PC-3 (cell line): ENCODE measurements around the gene EGFL7. TPM values are rescaled to one million over a fixed set of nuclear protein-coding genes. Genes with fewer than 3 reads are reported as not detected.
A peak's percentile ranks its signal among the peaks of the same experiment; 100 is the strongest.

Experiments used
- ATAC-seq: fragments of 200-7000 bp; cut with Tn5 transposase; 2 replicates; pipeline ENCODE4 v1.9.1; 2020; ENCODE audit warnings: mild to moderate bottlenecking, moderate library complexity
- BruUV-seq: library from RNA; stranded (reverse); fragments of 400-500 nt; replicated peaks from 2 replicates; lab custom pipeline; 2021; lab: Mats Ljungman, UMichigan
- CTCF ChIA-PET: fragments of 300-600 bp; sonication (Branson Sonifier 250); formaldehyde crosslinking; loops from one replicate; lab custom pipeline; 2022; ENCODE audit warnings: antibody characterized with exemption; lab: Charles Lee
- POLR2A ChIA-PET: fragments of 300-600 bp; sonication (Branson Sonifier 250); formaldehyde crosslinking; loops from one replicate; lab custom pipeline; 2022; ENCODE audit warnings: antibody characterized with exemption; ENCODE audit not compliant: unreplicated experiment; lab: Charles Lee
- DNase-seq: peaks from one replicate; pipeline ENCODE4 v3.0.0-alpha.2; 2015
- H2AFZ ChIP-seq: fragments of 300-600 bp; sonication (generic); 2 replicates; pipeline ENCODE4 v1.6.0; 2016; ENCODE audit warnings: antibody characterized with exemption, low read length
- H3F3A ChIP-seq: fragments of 300-600 bp; sonication (generic); one replicate; pipeline ENCODE4 v1.6.0; 2017; ENCODE audit warnings: antibody characterized with exemption, low read length, control low read depth, mild to moderate bottlenecking; ENCODE audit not compliant: unreplicated experiment
- H3K27ac ChIP-seq: fragments of 300-600 bp; sonication (generic); 2 replicates; pipeline ENCODE4 v1.5.1; 2016; ENCODE audit warnings: mild to moderate bottlenecking, low read length
- H3K27me3 ChIP-seq: fragments of 300-600 bp; sonication (generic); 2 replicates; pipeline ENCODE4 v1.6.1; 2016; ENCODE audit warnings: low read length, mixed read lengths
- H3K36me3 ChIP-seq: fragments of 300-600 bp; sonication (generic); 2 replicates; pipeline ENCODE4 v1.6.1; 2016; ENCODE audit warnings: low read depth, mixed run types, low read length, mixed read lengths
- H3K4me1 ChIP-seq: fragments of 300-600 bp; sonication (generic); 2 replicates; pipeline ENCODE4 v1.5.1; 2016; ENCODE audit warnings: low read length; ENCODE audit not compliant: insufficient read depth
- H3K4me2 ChIP-seq: fragments of 300-600 bp; sonication (generic); 2 replicates; pipeline ENCODE4 v1.6.0; 2016; ENCODE audit warnings: low read length
- H3K4me3 ChIP-seq: fragments of 300-600 bp; sonication (generic); 2 replicates; pipeline ENCODE4 v1.5.1; 2016; ENCODE audit warnings: mild to moderate bottlenecking, low read length, mixed read lengths
- H3K79me2 ChIP-seq: fragments of 300-600 bp; sonication (generic); 2 replicates; pipeline ENCODE4 v1.6.1; 2017; ENCODE audit warnings: low read length, mixed read lengths
- H3K9ac ChIP-seq: fragments of 300-600 bp; sonication (generic); 2 replicates; pipeline ENCODE4 v1.6.0; 2016; ENCODE audit warnings: mild to moderate bottlenecking, low read length
- H3K9me2 ChIP-seq: fragments of 300-600 bp; sonication (generic); replicated peaks from 2 replicates; pipeline ENCODE4 v1.6.1; 2016; ENCODE audit warnings: mixed run types, low read length, mixed read lengths
- H3K9me3 ChIP-seq: fragments of 300-600 bp; sonication (generic); 2 replicates; pipeline ENCODE4 v1.6.1; 2016; ENCODE audit warnings: low read length, mixed read lengths
- H4K20me1 ChIP-seq: fragments of 300-600 bp; sonication (generic); 2 replicates; pipeline ENCODE4 v1.6.1; 2016; ENCODE audit warnings: low read length, mixed read lengths
- EZH2 ChIP-seq: fragments of 300-600 bp; sonication (generic); IDR thresholded peaks from one replicate; pipeline ENCODE4 v1.6.1; 2017; ENCODE audit warnings: antibody characterized with exemption, mild to moderate bottlenecking, low read length; ENCODE audit not compliant: unreplicated experiment
- EZH2phosphoT487 ChIP-seq: fragments of 300-600 bp; sonication (generic); IDR thresholded peaks from 2 replicates; pipeline ENCODE4 v1.6.1; 2018; ENCODE audit warnings: mild to moderate bottlenecking, antibody characterized with exemption, low read length, borderline replicate concordance
- intact Hi-C: fragments of 100-400 bp; cut with micrococcal nuclease; formaldehyde crosslinking; loops from 2 replicates; pipeline ENCODE4 v1.9.0; 2023
- total RNA-seq: library from RNA; depleted of rRNA; stranded (reverse); fragments of >200 nt; gene quantifications from 2 replicates; pipeline ENCODE4 v1.2.3, GENCODE V29; 2014
- TF ChIP-seq, protein P1 (sequence below): fragments of 300-600 bp; sonication (generic); conservative IDR thresholded peaks from 2 replicates; pipeline ENCODE4 v1.5.1; 2017; ENCODE audit warnings: antibody characterized with exemption, low read depth, mild to moderate bottlenecking, low read length

Gene EGFL7
- total RNA-seq, 1 experiment from 2014 or later: 23.1 TPM

DNA sequence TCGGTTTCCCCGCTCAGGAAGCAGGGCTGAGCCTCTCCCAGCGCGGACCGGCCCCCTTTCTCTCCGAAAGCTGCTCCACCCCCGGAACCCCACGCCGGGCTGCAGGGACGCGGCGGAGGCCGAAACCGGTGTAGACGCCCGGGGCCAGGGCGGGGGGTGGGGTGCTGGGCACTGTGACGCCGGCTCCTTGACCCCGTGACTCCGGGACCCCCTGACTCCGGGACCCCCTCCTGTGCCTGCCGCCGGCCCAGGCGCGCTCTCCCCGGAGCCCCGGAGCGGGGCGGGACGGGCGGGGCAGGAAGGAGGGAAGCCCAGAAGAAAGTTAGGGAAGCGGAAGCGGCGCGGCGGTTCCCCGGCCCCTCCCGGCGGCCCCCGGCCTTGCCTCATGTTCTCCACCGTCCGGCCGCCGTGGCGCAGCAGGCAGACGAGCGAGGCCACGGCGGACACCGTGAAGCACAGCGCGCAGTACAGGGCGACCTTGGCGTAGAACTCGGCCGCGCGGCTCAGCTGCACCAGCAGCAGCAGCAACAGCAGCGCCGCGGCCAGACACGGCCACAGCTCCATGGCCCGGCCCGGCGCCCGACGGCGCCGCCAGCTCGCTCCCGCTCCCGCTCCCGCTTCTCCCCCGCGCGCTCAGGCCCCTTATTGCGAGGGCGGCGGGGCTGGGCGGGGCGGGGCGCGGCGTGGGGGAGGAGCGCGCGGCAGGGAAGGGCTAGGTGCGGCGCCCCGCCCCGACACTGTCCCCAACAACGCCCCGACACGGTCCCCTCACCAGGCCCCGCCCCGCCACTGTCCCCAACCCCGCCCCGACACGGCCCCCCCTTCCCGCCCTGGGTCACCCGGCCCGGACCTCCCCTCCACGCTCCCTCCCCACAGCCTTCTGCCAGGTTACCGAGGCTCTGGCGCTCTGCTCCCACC is 24.3 kb downstream of the EGFL7 start, which contains the start of gene AGPAT2:
AGPAT2 (minus strand) TSS at position 664 of the 918 bp plus-strand sequence; CDS start at position 564, 100 bp downstream.
- CTCF ChIA-PET: no interaction called here
- Histone ChIP-seq H3K79me2 (peaks cover 31% of the 10 kb centered on the region), H3K27me3 (no peaks in the 10 kb centered on the region), H3K4me2 (peak within 1 kb of the TSS; percentile 96), H3K27ac (peak within 1 kb of the TSS; percentile 43; the same call in 1 of the 2 replicates), H4K20me1 (0 out of 2 replicates have a peak, but pooled peaks cover 5% of the 10 kb centered on the region), H3K4me3 (peak within 1 kb of the TSS; percentile 83), H2AFZ (peak within 1 kb of the TSS; percentile 72), H3F3A (no peaks in the 10 kb centered on the region), H3K4me1 (peaks cover 17% of the 10 kb centered on the region), H3K36me3 (no peaks in the 10 kb centered on the region), H3K9me3 (no peaks in the 10 kb centered on the region), H3K9ac (peak within 1 kb of the TSS; percentile 84), H3K9me2 (no peaks in the 10 kb centered on the region)
- TSS peak; percentile 45 for BruUV-seq
- TF ChIP-seq EZH2: no peak
- TF ChIP-seq, protein P1, sequence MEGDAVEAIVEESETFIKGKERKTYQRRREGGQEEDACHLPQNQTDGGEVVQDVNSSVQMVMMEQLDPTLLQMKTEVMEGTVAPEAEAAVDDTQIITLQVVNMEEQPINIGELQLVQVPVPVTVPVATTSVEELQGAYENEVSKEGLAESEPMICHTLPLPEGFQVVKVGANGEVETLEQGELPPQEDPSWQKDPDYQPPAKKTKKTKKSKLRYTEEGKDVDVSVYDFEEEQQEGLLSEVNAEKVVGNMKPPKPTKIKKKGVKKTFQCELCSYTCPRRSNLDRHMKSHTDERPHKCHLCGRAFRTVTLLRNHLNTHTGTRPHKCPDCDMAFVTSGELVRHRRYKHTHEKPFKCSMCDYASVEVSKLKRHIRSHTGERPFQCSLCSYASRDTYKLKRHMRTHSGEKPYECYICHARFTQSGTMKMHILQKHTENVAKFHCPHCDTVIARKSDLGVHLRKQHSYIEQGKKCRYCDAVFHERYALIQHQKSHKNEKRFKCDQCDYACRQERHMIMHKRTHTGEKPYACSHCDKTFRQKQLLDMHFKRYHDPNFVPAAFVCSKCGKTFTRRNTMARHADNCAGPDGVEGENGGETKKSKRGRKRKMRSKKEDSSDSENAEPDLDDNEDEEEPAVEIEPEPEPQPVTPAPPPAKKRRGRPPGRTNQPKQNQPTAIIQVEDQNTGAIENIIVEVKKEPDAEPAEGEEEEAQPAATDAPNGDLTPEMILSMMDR: no peak
- no peak for TF ChIP-seq EZH2phosphoT487
- ATAC-seq (peak; percentile 84), DNase-seq (peak; percentile 58)
- POLR2A ChIA-PET: interaction anchor here (0.6 kb wide), 1 partner anchor 61 kb away, joined by 3 read pairs; no protein-coding TSS in a partner anchor
- intact Hi-C loops: no loop called here

DNA sequence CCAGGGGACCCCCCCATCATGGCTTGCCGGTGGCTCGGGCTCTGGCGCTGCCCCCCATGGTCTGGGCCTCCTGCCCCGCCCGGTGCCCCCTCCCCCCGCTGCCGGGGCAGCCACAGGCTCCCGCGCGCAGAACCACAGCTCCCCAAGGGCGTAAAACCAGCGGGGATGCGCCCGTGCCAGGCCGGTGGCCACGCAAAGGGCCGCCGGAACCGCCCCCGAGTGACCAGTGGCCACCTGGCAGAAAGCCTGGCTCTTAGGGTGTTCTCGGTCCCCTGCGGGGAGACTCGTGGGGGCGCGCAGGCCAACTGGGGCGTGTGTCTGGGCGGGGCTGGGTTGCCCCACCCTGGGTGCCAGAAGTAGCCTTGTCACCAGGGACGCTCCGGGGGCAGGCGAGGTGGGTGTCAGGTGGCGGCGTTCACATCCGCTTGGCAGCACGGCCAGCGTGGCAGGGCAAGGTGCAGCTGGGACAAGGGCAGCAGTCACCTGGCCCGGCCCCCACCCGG is 25.1 kb downstream of the EGFL7 start:
- Histone ChIP-seq H3K79me2 (peaks cover 28% of the 10 kb centered on the region), H3K9ac (peak overlapping the region; percentile 54), H3F3A (no peaks in the 10 kb centered on the region), H2AFZ (peak overlapping the region; percentile 72), H3K4me3 (peak overlapping the region; percentile 65), H3K9me3 (no peaks in the 10 kb centered on the region), H3K27ac (no peak overlapping the region), H3K4me1 (peaks cover 20% of the 10 kb centered on the region), H3K9me2 (no peaks in the 10 kb centered on the region), H3K27me3 (no peaks in the 10 kb centered on the region), H4K20me1 (0 out of 2 replicates have a peak, but pooled peaks cover 5% of the 10 kb centered on the region), H3K4me2 (peak overlapping the region; percentile 86), H3K36me3 (no peaks in the 10 kb centered on the region)
- ChIA-PET CTCF (no interaction called here), POLR2A (no interaction called here)
- TF ChIP-seq, protein P1: no peak
- TF ChIP-seq EZH2phosphoT487: no peak
- no peak for TF ChIP-seq EZH2
- ATAC-seq (peak; percentile 39), DNase-seq (peak; percentile 27)
- BruUV-seq: no TSS peak
- intact Hi-C loops: no loop called here
